DMS79 (cell line): Measurements from ENCODE around the gene ELL.
"Not testable (repeated sequence)": the region's sequence is repeated elsewhere in the genome, so short reads cannot be mapped to it uniquely, and the experiment has no call there.

Experiments used
- DNase-seq: peaks from one replicate; lab custom pipeline; 2025; lab: John Stamatoyannopoulos, UW

Gene ELL

GRCh38 chr19:18422530-18423191 lies 99.2 kb downstream of the ELL start:
- no peak for DNase-seq

- DNase-seq: no peak
These were observed 100.4 kb downstream of the ELL start for GRCh38 chr19:18421371-18421959.

DNA sequence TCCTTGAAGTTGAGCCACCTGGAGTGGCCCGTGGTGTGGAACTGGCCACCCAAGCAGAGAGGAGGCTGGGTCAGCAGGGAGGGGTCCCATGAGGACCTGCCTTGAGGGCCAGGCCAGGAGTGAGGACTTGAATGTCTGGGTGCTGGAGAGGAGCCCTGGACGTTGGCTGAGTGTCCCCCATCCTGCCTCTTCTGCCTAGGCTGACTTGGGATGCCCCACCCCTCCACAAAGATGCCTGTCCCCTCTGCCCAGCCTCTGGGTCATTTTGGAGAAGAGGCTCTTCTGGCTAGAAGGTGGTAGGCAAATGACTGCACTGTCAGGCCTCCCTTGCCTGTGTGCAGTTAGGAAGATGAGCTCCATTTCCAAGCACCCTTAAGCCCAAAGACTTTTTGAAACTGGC lies 100.9 kb downstream of the ELL start:
- DNase-seq: no peak

GRCh38 chr19:18419699-18420460 lies 102.0 kb downstream of the ELL start:
- no peak for DNase-seq

- no peak for DNase-seq
These were observed 102.6 kb downstream of the ELL start, which contains the start of gene SSBP4 for GRCh38 chr19:18419195-18419698. Gene SSBP4, plus strand, starts transcription at chr19:18419398. Its CDS starts 251 bp downstream, at chr19:18419649.

DNA sequence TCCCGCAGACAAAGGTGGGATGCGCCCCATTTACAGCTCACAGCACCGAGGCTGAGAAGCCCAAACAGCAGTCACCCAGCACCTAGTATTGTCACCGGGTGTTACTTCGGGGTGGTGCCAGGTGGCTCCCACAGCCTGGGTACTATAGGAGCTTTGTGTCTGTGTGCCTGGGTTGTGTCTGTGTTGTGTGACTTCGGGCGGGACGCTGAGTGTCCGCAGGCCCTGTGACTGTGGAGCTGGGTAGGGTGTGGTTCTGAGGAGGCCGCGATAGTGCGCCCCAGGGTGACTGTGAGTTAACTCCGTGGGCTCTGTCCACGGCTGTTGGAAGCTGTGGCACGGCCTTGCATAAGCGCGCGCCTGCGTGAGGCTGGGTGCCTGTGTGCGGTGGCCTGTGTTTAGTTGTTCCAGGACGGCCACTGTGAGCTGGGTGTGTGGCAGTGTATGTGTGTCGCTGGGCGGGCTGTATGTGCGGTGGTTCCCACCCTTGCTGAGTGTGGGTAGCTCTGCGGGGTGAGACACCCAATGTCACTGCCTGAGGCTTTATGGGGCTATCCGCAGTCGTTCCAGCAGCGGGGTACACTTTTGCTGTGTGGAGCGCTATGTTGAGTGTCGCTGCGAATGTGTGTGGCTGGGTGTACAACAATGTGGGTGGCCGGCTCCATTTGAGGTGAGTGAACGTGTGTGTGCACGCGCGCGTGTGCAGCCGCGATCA lies 103.2 kb downstream of the ELL start:
- DNase-seq: no peak

GRCh38 chr19:18418029-18418482 lies 103.8 kb downstream of the ELL start:
- no peak for DNase-seq

GRCh38 chr19:18417250-18418028 lies 104.4 kb downstream of the ELL start:
- DNase-seq: no peak

DNA sequence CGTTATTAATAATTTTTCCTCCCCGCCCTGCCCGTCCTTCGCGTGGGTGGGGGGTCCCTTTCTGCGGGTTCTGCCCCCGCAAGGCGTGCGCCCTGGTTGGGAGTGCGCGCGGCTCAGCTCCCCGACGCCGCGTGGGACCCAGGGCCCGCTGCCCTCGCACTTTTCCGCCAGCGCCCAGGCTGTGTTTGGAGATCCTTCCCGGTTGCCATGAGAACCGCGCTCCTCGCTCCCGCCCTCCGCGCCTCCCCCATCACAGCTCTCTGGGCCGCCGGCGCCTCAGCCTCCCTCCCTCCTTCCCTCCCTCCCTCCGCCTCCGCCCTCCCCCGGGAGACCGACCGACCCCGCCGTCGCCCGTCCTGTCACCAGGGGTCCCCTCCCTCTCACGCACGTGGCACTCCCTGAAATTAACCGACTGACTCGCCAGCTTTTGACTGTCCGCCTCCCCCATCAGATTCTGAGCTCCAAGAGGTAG lies 105.1 kb downstream of the ELL start:
- peak; percentile 27 for DNase-seq

- DNase-seq: no peak
These were observed 106.5 kb downstream of the ELL start for GRCh38 chr19:18415178-18415867.

GRCh38 chr19:18414504-18415177 lies 107.2 kb downstream of the ELL start:
- DNase-seq: no peak

- no peak for DNase-seq
These were observed 109.1 kb downstream of the ELL start for GRCh38 chr19:18412610-18413239.

- DNase-seq: peak; percentile 56
These were observed 113.8 kb downstream of the ELL start for GRCh38 chr19:18408053-18408476.

DNA sequence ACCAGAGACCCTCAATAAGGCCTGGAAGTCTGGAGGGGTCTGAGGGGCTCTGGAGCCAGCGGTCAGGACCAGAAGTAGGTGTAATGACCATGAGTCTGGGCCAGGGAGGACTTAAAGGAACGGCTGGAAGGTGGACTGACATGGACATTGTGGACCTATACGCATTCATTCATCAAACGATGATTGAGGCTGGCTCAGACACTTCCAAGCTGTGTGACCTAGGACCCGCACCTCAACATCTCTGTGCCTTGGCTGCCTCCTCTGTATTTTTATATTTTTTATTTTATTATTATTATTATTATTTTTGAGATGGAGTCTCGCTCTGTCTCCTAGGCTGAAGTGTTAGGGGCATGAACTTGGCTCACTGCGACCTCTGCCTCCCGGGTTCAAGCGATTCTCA lies 115.1 kb downstream of the ELL start:
- DNase-seq: no peak

GRCh38 chr19:18405754-18406153 lies 116.1 kb downstream of the ELL start:
- not testable (repeated sequence) for DNase-seq

DNA sequence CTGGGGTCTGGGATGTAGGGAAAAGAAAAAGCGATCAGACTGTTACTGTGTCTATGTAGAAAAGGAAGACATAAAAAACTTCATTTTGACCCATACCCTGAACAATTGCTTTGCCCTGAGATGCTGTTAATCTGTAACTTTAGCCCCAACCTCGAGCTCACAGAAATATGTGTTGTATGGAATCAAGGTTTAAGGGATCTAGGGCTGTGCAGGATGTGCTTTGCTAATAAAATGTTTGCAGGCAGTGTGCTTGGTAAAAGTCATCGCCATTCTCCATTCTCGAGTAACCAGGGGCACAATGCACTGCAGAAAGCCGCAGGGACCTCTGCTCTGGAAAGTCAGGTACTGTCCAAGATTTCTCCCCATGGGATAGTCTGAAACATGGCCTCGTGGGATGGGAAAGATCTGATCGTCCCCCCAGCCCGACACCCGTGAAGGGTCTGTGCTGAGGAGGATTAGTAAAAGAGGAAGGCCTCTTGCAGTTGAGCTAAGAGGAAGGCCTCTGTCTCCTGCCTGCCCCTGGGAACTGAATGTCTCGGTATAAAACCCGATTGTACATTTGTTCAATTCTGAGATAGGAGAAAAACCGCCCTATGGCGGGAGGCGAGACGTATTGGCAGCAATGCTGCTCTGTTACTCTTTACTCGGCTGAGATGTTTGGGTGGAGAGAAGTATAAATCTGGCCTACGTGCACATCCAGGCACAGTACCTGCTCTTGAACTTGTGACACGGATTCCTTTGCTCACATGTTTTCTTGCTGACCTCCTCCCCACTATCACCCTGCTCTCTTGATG lies 119.2 kb downstream of the ELL start:
- DNase-seq: not testable (repeated sequence)

DNA sequence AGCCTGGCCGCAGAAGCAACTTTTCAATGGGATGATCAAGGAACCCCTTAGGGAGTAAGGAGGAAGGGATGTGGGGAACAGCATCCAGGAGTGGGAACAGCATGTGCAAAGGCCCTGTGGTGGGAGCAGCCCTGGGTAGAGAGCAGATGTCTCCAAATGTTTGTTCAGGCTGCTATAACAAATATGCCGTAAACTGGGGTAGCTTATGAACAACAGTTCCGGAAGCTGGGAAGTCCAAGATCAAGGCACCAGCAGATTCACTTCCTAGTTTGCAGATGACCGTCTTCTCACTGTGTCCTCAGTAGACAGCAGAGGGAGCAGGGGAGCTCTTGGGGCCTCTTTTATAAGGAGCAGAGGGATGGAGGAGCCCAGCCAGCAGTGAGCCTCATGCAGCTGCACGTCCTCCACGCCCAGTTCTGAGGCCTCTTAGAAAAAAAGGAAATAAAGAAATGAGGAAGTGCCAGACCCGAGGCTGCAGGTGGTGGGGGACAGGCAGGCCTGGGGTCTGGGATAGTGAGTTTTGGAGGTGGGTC lies 120.2 kb downstream of the ELL start:
- DNase-seq: no peak

DNA sequence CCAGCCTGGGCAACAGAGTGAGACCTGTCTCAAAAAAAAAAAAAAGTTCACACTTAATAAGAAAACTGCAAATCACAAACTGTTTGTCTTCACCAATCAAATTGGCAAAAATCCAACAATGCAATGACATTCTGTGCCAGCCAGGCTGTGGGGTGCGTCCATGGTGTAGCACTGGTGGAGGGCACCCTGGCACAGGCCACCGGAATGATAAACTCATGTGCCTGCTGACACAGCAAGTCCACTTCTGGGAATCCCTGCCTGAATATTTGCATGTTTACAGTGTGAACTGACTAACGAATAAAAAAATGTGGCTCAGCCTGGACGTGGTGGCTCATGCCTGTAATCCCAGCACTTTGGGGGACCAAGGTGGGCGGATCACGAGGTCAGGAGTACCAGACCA lies 122.9 kb downstream of the ELL start:
- no peak for DNase-seq
